Measurements from ENCODE around the gene SLC6A16.

GRCh38 chr19:49339301-49340068 lies 14.5 kb upstream of the SLC6A16 start:
- no peak for TF ChIP-seq CTCF (IDR thresholded peaks at IDR 0.05)
- TF ChIP-seq ZFX (IDR thresholded peaks at IDR 0.05; ENCODE audit: borderline replicate concordance), result no peak
